Left lung (tissue), 10 donors: ENCODE results near the gene DUSP14. TPM values are rescaled to one million over a fixed set of nuclear protein-coding genes. Genes with fewer than 3 reads are reported as not detected.

Source experiments
- ATAC-seq: fragments of 200-7000 bp; cut with Tn5 transposase; one replicate; pipeline ENCODE4 v1.9.1; 2020; ENCODE audit warnings: moderate library complexity
- DNase-seq, 4 donors: peaks; one replicate each; pipeline ENCODE4 v3.0.0-alpha.2; 2013 to 2020
- H3K27ac ChIP-seq, 2 donors: fragments of 200-600 bp; sonication (generic) in 1 of 2; one replicate each; pipeline versions ENCODE4 v1.5.0 to v1.8.0; 2020 to 2021
- H3K27me3 ChIP-seq, 2 donors: fragments of 200-600 bp; sonication (generic) in 1 of 2; one replicate each; pipeline versions ENCODE4 v1.5.0 to v1.8.0; 2020 to 2021
- H3K36me3 ChIP-seq, 2 donors: fragments of 200-600 bp; sonication (generic) in 1 of 2; one replicate each; pipeline versions ENCODE4 v1.5.0 to v1.8.0; 2020 to 2021
- H3K4me1 ChIP-seq, 2 donors: fragments of 200-600 bp; one replicate each; pipeline ENCODE4 v1.8.0; 2021
- H3K4me3 ChIP-seq, 2 donors: fragments of 200-600 bp; sonication (generic) in 1 of 2; one replicate each; pipeline versions ENCODE4 v1.5.0 to v1.8.0; 2020 to 2021; ENCODE audit warnings: mild to moderate bottlenecking in 1 of 2
- H3K9me3 ChIP-seq, 2 donors: fragments of 200-600 bp; sonication (generic) in 1 of 2; one replicate each; pipeline versions ENCODE4 v1.5.0 to v1.8.0; 2020 to 2021
- CTCF ChIP-seq, 2 donors: fragments of 200-600 bp; sonication (generic) in 1 of 2; IDR thresholded peaks; one replicate each; pipeline versions ENCODE4 v1.5.0 to v1.8.0; 2021; ENCODE audit warnings: antibody characterized with exemption in 2 of 2
- intact Hi-C, 2 donors: fragments of 100-400 bp; cut with DNase I; formaldehyde crosslinking; loops; one replicate each; pipeline versions ENCODE4 v1.11.2 to v1.14.2; 2022
- polyA plus RNA-seq, 6 donors: library from polyadenylated mRNA; unstranded; fragments of 120-200 nt; gene quantifications; one replicate each; pipeline ENCODE4 v1.2.1, GENCODE V29; 2013; ENCODE audit not compliant: insufficient read length in 6 of 6
- total RNA-seq, 2 donors: library from RNA; stranded (reverse); fragmentation: NEBNext Ultra II Directional; extraction: Animal tissue kit (Norgen Biotek cat#: 25700); gene quantifications; one replicate each; pipeline ENCODE4 v1.2.1, GENCODE V29; 2021
- donor health status: DM: no; HTN: yes; CAD: no.
- donor health status: DM: no; HTN: no; CAD: no.

Gene DUSP14
- total and polyA plus RNA-seq, 8 donors = 6.4 to 14.9 (median 8.8) TPM

GRCh38 chr17:37476431-37477120 is 13.1 kb upstream of the DUSP14 start:
- Histone ChIP-seq H3K27ac (no peak overlapping the region), H3K36me3 (peaks cover 0 to 87% of the 10 kb centered on the region in 2 donors)

GRCh38 chr17:37478187-37478586 is 11.5 kb upstream of the DUSP14 start:
- intact Hi-C loops = no loop called here
- no peak for ATAC-seq
- no peaks in the 10 kb centered on the region for H3K9me3 ChIP-seq
- no peak overlapping the region for H3K27ac ChIP-seq
- H3K4me3 ChIP-seq = no peak overlapping the region
- H3K36me3 ChIP-seq = peaks cover 0 to 71% of the 10 kb centered on the region in 2 donors
- DNase-seq = no peak
- peaks cover 4 to 11% of the 10 kb centered on the region in 2 donors for H3K4me1 ChIP-seq
- H3K27me3 ChIP-seq = no peaks in the 10 kb centered on the region
- TF ChIP-seq CTCF (IDR thresholded peaks at IDR 0.05) = no peak

More at GRCh38 chr17:37476431-37477120, 13.1 kb upstream of the DUSP14 start:
- Histone ChIP-seq H3K9me3 (no peaks in the 10 kb centered on the region), H3K4me3 (no peak overlapping the region), H3K27me3 (no peaks in the 10 kb centered on the region), H3K4me1 (peaks cover 0 to 11% of the 10 kb centered on the region in 2 donors)
- intact Hi-C loops = no loop called here
- ATAC-seq (peak; percentile 61), DNase-seq (no peak)
- TF ChIP-seq CTCF (IDR thresholded peaks at IDR 0.05) = no peak

GRCh38 chr17:37479025-37479424 is 10.7 kb upstream of the DUSP14 start:
- Histone ChIP-seq H3K4me1 (peaks cover 4 to 11% of the 10 kb centered on the region in 2 donors), H3K27ac (no peak overlapping the region), H3K4me3 (no peak overlapping the region), H3K36me3 (peaks cover 0 to 63% of the 10 kb centered on the region in 2 donors), H3K27me3 (no peaks in the 10 kb centered on the region), H3K9me3 (no peaks in the 10 kb centered on the region)
- TF ChIP-seq CTCF (IDR thresholded peaks at IDR 0.05) = no peak
- intact Hi-C loops = no loop called here
- ATAC-seq = no peak
- no peak for DNase-seq

GRCh38 chr17:37480427-37480826 is 9.3 kb upstream of the DUSP14 start:
- Histone ChIP-seq H3K4me1 (peaks cover 4 to 9% of the 10 kb centered on the region in 2 donors), H3K36me3 (peaks cover 0 to 49% of the 10 kb centered on the region in 2 donors), H3K27ac (no peak overlapping the region), H3K9me3 (no peaks in the 10 kb centered on the region), H3K4me3 (no peak overlapping the region), H3K27me3 (no peaks in the 10 kb centered on the region)
- no peak for DNase-seq
- no peak for ATAC-seq
- no peak for TF ChIP-seq CTCF (IDR thresholded peaks at IDR 0.05)
- intact Hi-C loops = no loop called here

- Histone ChIP-seq H3K27ac (no peak overlapping the region), H3K4me1 (peaks cover 3 to 4% of the 10 kb centered on the region in 2 donors), H3K4me3 (no peak overlapping the region), H3K27me3 (no peaks in the 10 kb centered on the region), H3K9me3 (no peaks in the 10 kb centered on the region), H3K36me3 (peaks cover 0 to 41% of the 10 kb centered on the region in 2 donors)
- intact Hi-C loops = no loop called here
- peak; percentile 66 for ATAC-seq
- DNase-seq = no peak
- TF ChIP-seq CTCF (IDR thresholded peaks at IDR 0.05) = no peak
Measured at GRCh38 chr17:37481001-37481665, 8.6 kb upstream of the DUSP14 start.
